Liver (tissue), 9 donors: ENCODE data around the gene RCAN3. TPM values are rescaled to one million over a fixed set of nuclear protein-coding genes. Genes with fewer than 3 reads are reported as not detected.
"Not testable (repeated sequence)": the region's sequence is repeated elsewhere in the genome, so short reads cannot be mapped to it uniquely, and the experiment has no call there.

Experiments
- DNase-seq: peaks from one replicate; pipeline ENCODE4 v3.0.0-alpha.2; 2017; ENCODE audit warnings: low spot score
- H3K27ac ChIP-seq, 2 donors: one replicate each; pipeline ENCODE4 v1.7.0; 2013; ENCODE audit warnings: inconsistent platforms in 2 of 2, low read length in 2 of 2, control low read depth in 1 of 2, low read depth in 1 of 2, mild to moderate bottlenecking in 1 of 2
- H3K27me3 ChIP-seq, 4 donors: one replicate each; pipeline versions ENCODE4 v1.6.1 to v1.7.0; 2013; ENCODE audit warnings: low read length in 3 of 4, inconsistent platforms in 1 of 4, mild to moderate bottlenecking in 1 of 4, moderate library complexity in 1 of 4; ENCODE audit not compliant: control insufficient read depth in 4 of 4, insufficient read depth in 4 of 4
- H3K36me3 ChIP-seq, 4 donors: one replicate each; pipeline versions ENCODE4 v1.6.1 to v1.7.0; 2013; ENCODE audit warnings: low read length in 3 of 4, mild to moderate bottlenecking in 3 of 4, low read depth in 1 of 4, moderate library complexity in 1 of 4; ENCODE audit not compliant: control insufficient read depth in 4 of 4, insufficient read depth in 3 of 4
- H3K4me1 ChIP-seq, 4 donors: one replicate each; pipeline versions ENCODE4 v1.6.1 to v1.7.0; 2013; ENCODE audit warnings: low read length in 3 of 4, mild to moderate bottlenecking in 3 of 4, moderate library complexity in 1 of 4; ENCODE audit not compliant: control insufficient read depth in 4 of 4, insufficient read depth in 4 of 4
- H3K4me3 ChIP-seq, 3 donors: one replicate each; pipeline versions ENCODE4 v1.6.1 to v1.7.0; 2013; ENCODE audit warnings: low read length in 3 of 3, control low read depth in 1 of 3, low read depth in 1 of 3, mild to moderate bottlenecking in 1 of 3
- H3K9ac ChIP-seq, 2 donors: one replicate each; pipeline ENCODE4 v1.7.0; 2013; ENCODE audit warnings: low read length in 2 of 2, mild to moderate bottlenecking in 2 of 2, moderate library complexity in 2 of 2, control low read depth in 1 of 2, low read depth in 1 of 2
- H3K9me3 ChIP-seq, 4 donors: one replicate each; pipeline versions ENCODE4 v1.6.1 to v1.7.0; 2013; ENCODE audit warnings: low read length in 3 of 4; ENCODE audit not compliant: control insufficient read depth in 4 of 4
- EGR1 ChIP-seq, 2 donors: IDR thresholded peaks; 2 replicates each; pipeline ENCODE4 v1.6.1; 2016 to 2018; ENCODE audit warnings: antibody characterized with exemption in 2 of 2, low read depth in 2 of 2
- FOXA2 ChIP-seq: IDR thresholded peaks from 2 replicates; pipeline ENCODE4 v1.6.1; 2016; ENCODE audit warnings: antibody characterized with exemption
- GABPA ChIP-seq, 2 donors: IDR thresholded peaks in 1 of 2; conservative IDR thresholded peaks in 1 of 2; 2 replicates each; pipeline ENCODE4 v1.6.1; 2016; ENCODE audit warnings: antibody characterized with exemption in 2 of 2, mild to moderate bottlenecking in 1 of 2, moderate library complexity in 1 of 2
- HNF4A ChIP-seq, 2 donors: conservative IDR thresholded peaks; 2 replicates each; pipeline ENCODE4 v1.6.1; 2016; ENCODE audit warnings: antibody characterized with exemption in 2 of 2, mild to moderate bottlenecking in 2 of 2
- JUND ChIP-seq, 2 donors: IDR thresholded peaks; 2 replicates each; pipeline ENCODE4 v1.6.1; 2016; ENCODE audit warnings: antibody characterized with exemption in 2 of 2
- MAX ChIP-seq: IDR thresholded peaks from 2 replicates; pipeline ENCODE4 v1.6.1; 2016; ENCODE audit warnings: antibody characterized with exemption
- RAD21 ChIP-seq, 2 donors: IDR thresholded peaks; 2 replicates each; pipeline ENCODE4 v1.6.1; 2016; ENCODE audit warnings: antibody characterized with exemption in 2 of 2, mild to moderate bottlenecking in 2 of 2
- REST ChIP-seq: IDR thresholded peaks from 2 replicates; pipeline ENCODE4 v1.6.1; 2016; ENCODE audit warnings: antibody characterized with exemption, mild to moderate bottlenecking
- SP1 ChIP-seq: IDR thresholded peaks from 2 replicates; pipeline ENCODE4 v1.6.1; 2018; ENCODE audit warnings: antibody characterized with exemption, mild to moderate bottlenecking
- TAF1 ChIP-seq: conservative IDR thresholded peaks from 2 replicates; pipeline ENCODE4 v1.6.1; 2016; ENCODE audit warnings: antibody characterized with exemption, mild to moderate bottlenecking
- YY1 ChIP-seq: IDR thresholded peaks from 2 replicates; pipeline ENCODE4 v1.6.1; 2016; ENCODE audit warnings: antibody characterized with exemption, mild to moderate bottlenecking
- WGBS: extraction: QIAGEN DNeasy Blood & Tissue Kit; methylation state at CpG from one replicate; pipeline ENCODE4 v1.1.7; 2013; 5-methylcytosine and 5-hydroxymethylcytosine counted together
- polyA plus RNA-seq, 2 donors: library from polyadenylated mRNA; stranded (reverse) in 1 of 2; unstranded in 1 of 2; fragments of 200-250 nt in 1 of 2; fragments of >200 nt in 1 of 2; fragmentation: Nextera tagmentation in 1 of 2; extraction: Ambion mirVana in 1 of 2; gene quantifications; one replicate each; pipeline versions ENCODE4 v1.2.1 to v1.2.3, GENCODE V29; 2013 to 2015
- total RNA-seq, 2 donors: library from RNA; depleted of rRNA; stranded (reverse); fragments of >200 nt; gene quantifications; one replicate each; pipeline ENCODE4 v1.2.3, GENCODE V29; 2014
- TF ChIP-seq, protein P1 (sequence below): IDR thresholded peaks from 2 replicates; pipeline ENCODE4 v1.6.1; 2016; ENCODE audit warnings: antibody characterized with exemption
- TF ChIP-seq, protein P2 (sequence below): IDR thresholded peaks from 2 replicates; pipeline ENCODE4 v1.6.1; 2016; ENCODE audit warnings: antibody characterized with exemption
- donor health status: healthy.
- donor health status: healthy.
- donor health status: healthy.
- donor health status: healthy.
- donor health status: healthy.

Gene RCAN3
- total and polyA plus RNA-seq, 4 donors, result 0.97 to 3.1 (median 1.2) TPM

DNA sequence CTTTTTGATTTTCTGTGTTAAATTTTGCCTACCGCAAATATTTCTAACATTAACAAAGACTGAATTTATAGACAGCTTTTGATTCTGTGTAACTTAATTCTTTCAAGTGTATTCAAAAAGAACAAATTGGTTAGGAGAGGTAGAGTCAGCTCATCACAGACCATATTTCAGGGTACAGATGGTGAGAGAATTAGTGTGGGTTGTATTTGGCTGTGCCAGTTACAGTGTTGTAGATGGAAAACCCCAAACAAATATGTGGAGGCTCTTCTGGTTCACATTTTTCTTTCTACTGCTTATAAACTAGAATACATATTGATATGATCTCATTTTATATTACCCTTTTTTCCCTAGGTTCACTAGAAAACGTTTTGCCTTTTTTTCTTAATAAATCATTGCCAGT, 11.1 kb downstream of the RCAN3 start (continued):
- TF ChIP-seq, protein P1, sequence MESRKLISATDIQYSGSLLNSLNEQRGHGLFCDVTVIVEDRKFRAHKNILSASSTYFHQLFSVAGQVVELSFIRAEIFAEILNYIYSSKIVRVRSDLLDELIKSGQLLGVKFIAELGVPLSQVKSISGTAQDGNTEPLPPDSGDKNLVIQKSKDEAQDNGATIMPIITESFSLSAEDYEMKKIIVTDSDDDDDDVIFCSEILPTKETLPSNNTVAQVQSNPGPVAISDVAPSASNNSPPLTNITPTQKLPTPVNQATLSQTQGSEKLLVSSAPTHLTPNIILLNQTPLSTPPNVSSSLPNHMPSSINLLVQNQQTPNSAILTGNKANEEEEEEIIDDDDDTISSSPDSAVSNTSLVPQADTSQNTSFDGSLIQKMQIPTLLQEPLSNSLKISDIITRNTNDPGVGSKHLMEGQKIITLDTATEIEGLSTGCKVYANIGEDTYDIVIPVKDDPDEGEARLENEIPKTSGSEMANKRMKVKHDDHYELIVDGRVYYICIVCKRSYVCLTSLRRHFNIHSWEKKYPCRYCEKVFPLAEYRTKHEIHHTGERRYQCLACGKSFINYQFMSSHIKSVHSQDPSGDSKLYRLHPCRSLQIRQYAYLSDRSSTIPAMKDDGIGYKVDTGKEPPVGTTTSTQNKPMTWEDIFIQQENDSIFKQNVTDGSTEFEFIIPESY, result no peak
- TF ChIP-seq RAD21 (IDR thresholded peaks at IDR 0.05), result no peak

- Histone ChIP-seq H3K4me1 (no peaks in the 10 kb centered on the region), H3K36me3 (no peaks in the 10 kb centered on the region), H3K27ac (no peak overlapping the region), H3K9me3 (no peaks in the 10 kb centered on the region), H3K4me3 (no peak overlapping the region), H3K9ac (no peak overlapping the region), H3K27me3 (no peaks in the 10 kb centered on the region)
- 94% methylated on average over 5 of the region's 5 CpGs for WGBS
- TF ChIP-seq REST (no peak), RAD21 (IDR thresholded peaks at IDR 0.05) (no peak), MAX (no peak), YY1 (no peak), EGR1 (IDR thresholded peaks at IDR 0.05; ENCODE audit: low read depth in 2 of 2) (no peak)
- no peak for DNase-seq
Observed at GRCh38 chr1:24514946-24515345, 12.3 kb downstream of the RCAN3 start.

DNA sequence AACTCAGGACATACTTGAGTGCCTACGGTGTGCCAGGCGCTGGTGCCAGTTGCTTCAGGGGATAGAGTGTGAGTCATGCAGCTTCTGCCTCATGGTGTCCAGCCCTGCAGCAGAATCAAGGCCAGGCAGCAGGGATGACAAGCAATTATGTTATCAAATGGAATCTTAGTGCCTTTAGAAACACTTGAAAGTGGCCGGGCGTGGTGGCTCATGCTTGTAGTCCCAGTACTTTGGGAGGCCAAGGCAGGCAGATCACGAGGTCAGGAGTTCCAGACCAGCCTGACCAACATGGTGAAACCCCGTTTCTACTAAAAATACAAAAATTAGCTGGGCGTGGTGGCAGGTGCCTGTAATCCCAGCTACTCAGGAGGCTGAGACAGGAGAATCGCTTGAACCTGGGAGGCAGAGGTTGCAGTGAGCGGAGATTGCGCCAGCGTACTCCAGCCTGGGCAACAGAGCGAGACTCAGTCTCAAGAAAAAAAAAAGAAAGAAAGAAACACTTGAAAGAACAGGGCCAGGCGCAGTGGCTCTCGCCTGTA, 13.1 kb downstream of the RCAN3 start:
- not testable (repeated sequence) for H3K9me3 ChIP-seq, H3K27me3 ChIP-seq, DNase-seq, H3K36me3 ChIP-seq, H3K4me1 ChIP-seq, H3K4me3 ChIP-seq, H3K27ac ChIP-seq, H3K9ac ChIP-seq
- 95% methylated on average over 14 of the region's 14 CpGs for WGBS

- Histone ChIP-seq H3K9ac (no peak overlapping the region), H3K36me3 (no peaks in the 10 kb centered on the region), H3K9me3 (no peaks in the 10 kb centered on the region), H3K27ac (no peak overlapping the region), H3K4me3 (no peak overlapping the region), H3K4me1 (no peaks in the 10 kb centered on the region), H3K27me3 (no peaks in the 10 kb centered on the region)
- WGBS, result 92% methylated on average over 12 of the region's 12 CpGs
- TF ChIP-seq YY1, result no peak
- TF ChIP-seq REST, result no peak
- no peak for TF ChIP-seq GABPA (IDR thresholded peaks at IDR 0.05 in 1 of 2, conservative IDR thresholded peaks at IDR 0.05 in 1 of 2)
- no peak for TF ChIP-seq FOXA2
- TF ChIP-seq JUND (IDR thresholded peaks at IDR 0.05), result no peak
- TF ChIP-seq, protein P2, sequence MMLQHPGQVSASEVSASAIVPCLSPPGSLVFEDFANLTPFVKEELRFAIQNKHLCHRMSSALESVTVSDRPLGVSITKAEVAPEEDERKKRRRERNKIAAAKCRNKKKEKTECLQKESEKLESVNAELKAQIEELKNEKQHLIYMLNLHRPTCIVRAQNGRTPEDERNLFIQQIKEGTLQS, result no peak
- TF ChIP-seq SP1, result no peak
- TF ChIP-seq HNF4A (conservative IDR thresholded peaks at IDR 0.05), result no peak
- no peak for TF ChIP-seq MAX
- TF ChIP-seq, protein P1, result no peak
- TF ChIP-seq TAF1, result no peak
- TF ChIP-seq RAD21 (IDR thresholded peaks at IDR 0.05), result no peak
- DNase-seq, result no peak
Observed at GRCh38 chr1:24516506-24516905, 13.9 kb downstream of the RCAN3 start.
